GM12892 (cell line): ENCODE results near the gene ZNF282.

Experiments
- POLR2A ChIP-seq: IDR thresholded peaks from 2 replicates; pipeline ENCODE4 v1.6.1; 2011; ENCODE audit warnings: low read depth, low read length, control low read depth
- POLR2AphosphoS5 ChIP-seq: IDR thresholded peaks from 2 replicates; pipeline ENCODE4 v1.6.1; 2011; ENCODE audit warnings: low read depth, low read length, control low read depth
- TAF1 ChIP-seq: IDR thresholded peaks from 2 replicates; pipeline ENCODE4 v1.6.1; 2011; ENCODE audit warnings: low read depth, mild to moderate bottlenecking, control low read depth, low read length, borderline replicate concordance

DNA sequence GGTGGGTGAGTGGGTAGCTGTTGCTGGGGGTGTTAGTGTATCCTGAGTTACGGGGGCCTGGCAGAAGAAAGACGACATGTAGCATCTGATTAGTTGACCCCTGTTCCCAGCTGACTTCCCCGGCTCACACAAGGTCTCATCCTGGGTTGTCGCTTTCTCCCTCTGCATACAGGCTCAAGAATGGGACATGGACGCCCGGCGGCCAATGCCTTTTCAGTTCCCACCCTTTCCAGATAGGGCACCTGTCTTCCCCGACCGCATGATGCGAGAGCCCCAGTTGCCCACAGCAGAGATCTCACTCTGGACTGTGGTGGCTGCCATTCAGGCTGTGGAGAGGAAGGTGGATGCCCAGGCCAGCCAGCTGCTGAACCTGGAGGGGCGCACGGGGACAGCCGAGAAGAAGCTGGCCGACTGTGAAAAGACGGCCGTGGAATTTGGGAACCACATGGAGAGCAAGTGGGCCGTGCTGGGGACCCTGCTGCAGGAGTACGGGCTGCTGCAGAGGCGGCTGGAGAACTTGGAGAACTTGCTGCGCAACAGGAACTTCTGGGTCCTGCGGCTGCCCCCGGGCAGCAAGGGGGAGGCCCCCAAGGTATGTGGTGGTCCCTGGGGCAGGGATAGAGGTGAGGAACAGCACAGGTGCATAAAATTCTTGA is 2.9 kb downstream of the ZNF282 start:
- no peak for TF ChIP-seq POLR2A
- no peak for TF ChIP-seq POLR2AphosphoS5
- no peak for TF ChIP-seq TAF1
